BLaER1 (cell line): ENCODE results near the gene LSAMP.

Source experiments
- H3K27ac ChIP-seq: shearing (Covaris generic); formaldehyde crosslinking; 2 replicates; pipeline ENCODE4 v1.8.1; 2022
- H3K27me3 ChIP-seq: shearing (Covaris generic); formaldehyde crosslinking; 2 replicates; pipeline ENCODE4 v1.8.1; 2022
- H3K36me3 ChIP-seq: shearing (Covaris generic); formaldehyde crosslinking; 2 replicates; pipeline ENCODE4 v1.8.1; 2022
- H3K4me1 ChIP-seq: shearing (Covaris generic); formaldehyde crosslinking; 2 replicates; pipeline ENCODE4 v1.8.1; 2022
- H3K4me2 ChIP-seq: shearing (Covaris generic); formaldehyde crosslinking; 2 replicates; pipeline ENCODE4 v1.8.1; 2022
- H3K4me3 ChIP-seq: shearing (Covaris generic); formaldehyde crosslinking; 2 replicates; pipeline ENCODE4 v1.8.1; 2022
- H3K9ac ChIP-seq: shearing (Covaris generic); formaldehyde crosslinking; 2 replicates; pipeline ENCODE4 v1.8.1; 2022
- H3K9me3 ChIP-seq: shearing (Covaris generic); formaldehyde crosslinking; 2 replicates; pipeline ENCODE4 v1.8.1; 2022
- H4K20me1 ChIP-seq: shearing (Covaris generic); formaldehyde crosslinking; 2 replicates; pipeline ENCODE4 v1.8.1; 2022
- Cebpa-rat ChIP-seq: shearing (Covaris generic); IDR thresholded peaks from 2 replicates; pipeline ENCODE4 v1.8.1; 2022

LSAMP gene

GRCh38 chr3:116433552-116433951 is 11.7 kb downstream of the LSAMP start:
- no peaks in the 10 kb centered on the region for H3K4me1 ChIP-seq
- no peak overlapping the region for H3K27ac ChIP-seq
- no peak for TF ChIP-seq Cebpa-rat
- no peaks in the 10 kb centered on the region for H4K20me1 ChIP-seq
- no peak overlapping the region for H3K4me3 ChIP-seq
- H3K9ac ChIP-seq: no peak overlapping the region
- H3K9me3 ChIP-seq: no peaks in the 10 kb centered on the region
- no peak overlapping the region for H3K4me2 ChIP-seq
- no peaks in the 10 kb centered on the region for H3K27me3 ChIP-seq
- H3K36me3 ChIP-seq: no peaks in the 10 kb centered on the region

GRCh38 chr3:116432795-116433194 is 12.5 kb downstream of the LSAMP start:
- Histone ChIP-seq H4K20me1 (no peaks in the 10 kb centered on the region), H3K4me2 (no peak overlapping the region), H3K9ac (no peak overlapping the region), H3K9me3 (no peaks in the 10 kb centered on the region), H3K36me3 (no peaks in the 10 kb centered on the region), H3K27me3 (no peaks in the 10 kb centered on the region), H3K4me1 (no peaks in the 10 kb centered on the region), H3K4me3 (no peak overlapping the region), H3K27ac (no peak overlapping the region)
- TF ChIP-seq Cebpa-rat: no peak

- no peaks in the 10 kb centered on the region for H3K27me3 ChIP-seq
- no peak overlapping the region for H3K4me2 ChIP-seq
- no peak for TF ChIP-seq Cebpa-rat
- H3K36me3 ChIP-seq: no peaks in the 10 kb centered on the region
- no peak overlapping the region for H3K27ac ChIP-seq
- no peaks in the 10 kb centered on the region for H3K4me1 ChIP-seq
- H4K20me1 ChIP-seq: no peaks in the 10 kb centered on the region
- no peak overlapping the region for H3K9ac ChIP-seq
- H3K4me3 ChIP-seq: no peak overlapping the region
- H3K9me3 ChIP-seq: no peaks in the 10 kb centered on the region
Observed at GRCh38 chr3:116429479-116430269, 15.6 kb downstream of the LSAMP start.

GRCh38 chr3:116426036-116426435 is 19.3 kb downstream of the LSAMP start:
- TF ChIP-seq Cebpa-rat: no peak
- no peaks in the 10 kb centered on the region for H3K27me3 ChIP-seq
- no peaks in the 10 kb centered on the region for H4K20me1 ChIP-seq
- no peak overlapping the region for H3K4me2 ChIP-seq
- no peaks in the 10 kb centered on the region for H3K9me3 ChIP-seq
- no peak overlapping the region for H3K27ac ChIP-seq
- no peak overlapping the region for H3K4me3 ChIP-seq
- no peaks in the 10 kb centered on the region for H3K36me3 ChIP-seq
- H3K4me1 ChIP-seq: no peaks in the 10 kb centered on the region
- H3K9ac ChIP-seq: no peak overlapping the region

GRCh38 chr3:116425126-116425525 is 20.2 kb downstream of the LSAMP start:
- TF ChIP-seq Cebpa-rat: no peak
- Histone ChIP-seq H3K27me3 (no peaks in the 10 kb centered on the region), H3K36me3 (no peaks in the 10 kb centered on the region), H3K9me3 (no peaks in the 10 kb centered on the region), H4K20me1 (no peaks in the 10 kb centered on the region), H3K4me3 (no peak overlapping the region), H3K9ac (no peak overlapping the region), H3K4me2 (no peak overlapping the region), H3K4me1 (no peaks in the 10 kb centered on the region), H3K27ac (no peak overlapping the region)

- H3K9me3 ChIP-seq: no peaks in the 10 kb centered on the region
- no peaks in the 10 kb centered on the region for H3K4me1 ChIP-seq
- no peak overlapping the region for H3K9ac ChIP-seq
- H3K36me3 ChIP-seq: no peaks in the 10 kb centered on the region
- H3K27me3 ChIP-seq: no peaks in the 10 kb centered on the region
- no peak overlapping the region for H3K27ac ChIP-seq
- H3K4me2 ChIP-seq: no peak overlapping the region
- no peak for TF ChIP-seq Cebpa-rat
- no peak overlapping the region for H3K4me3 ChIP-seq
- H4K20me1 ChIP-seq: no peaks in the 10 kb centered on the region
Observed at GRCh38 chr3:116423945-116424344, 21.3 kb downstream of the LSAMP start.

GRCh38 chr3:116423374-116423773 is 21.9 kb downstream of the LSAMP start:
- Histone ChIP-seq H3K4me1 (no peaks in the 10 kb centered on the region), H3K9ac (no peak overlapping the region), H3K4me2 (no peak overlapping the region), H3K36me3 (no peaks in the 10 kb centered on the region), H3K4me3 (no peak overlapping the region), H4K20me1 (no peaks in the 10 kb centered on the region), H3K9me3 (no peaks in the 10 kb centered on the region), H3K27me3 (no peaks in the 10 kb centered on the region), H3K27ac (no peak overlapping the region)
- TF ChIP-seq Cebpa-rat: no peak

GRCh38 chr3:116417151-116417550 is 28.1 kb downstream of the LSAMP start:
- no peaks in the 10 kb centered on the region for H3K27me3 ChIP-seq
- H3K4me1 ChIP-seq: no peaks in the 10 kb centered on the region
- TF ChIP-seq Cebpa-rat: no peak
- no peaks in the 10 kb centered on the region for H4K20me1 ChIP-seq
- no peaks in the 10 kb centered on the region for H3K9me3 ChIP-seq
- no peak overlapping the region for H3K27ac ChIP-seq
- no peaks in the 10 kb centered on the region for H3K36me3 ChIP-seq
- no peak overlapping the region for H3K4me3 ChIP-seq
- H3K9ac ChIP-seq: no peak overlapping the region
- no peak overlapping the region for H3K4me2 ChIP-seq

GRCh38 chr3:116413319-116413718 is 32.0 kb downstream of the LSAMP start:
- Histone ChIP-seq H3K36me3 (no peaks in the 10 kb centered on the region), H3K27me3 (no peaks in the 10 kb centered on the region), H3K9ac (no peak overlapping the region), H3K4me2 (no peak overlapping the region), H4K20me1 (no peaks in the 10 kb centered on the region), H3K4me3 (no peak overlapping the region), H3K4me1 (no peaks in the 10 kb centered on the region), H3K27ac (no peak overlapping the region), H3K9me3 (no peaks in the 10 kb centered on the region)
- no peak for TF ChIP-seq Cebpa-rat

GRCh38 chr3:116408473-116408872 is 36.8 kb downstream of the LSAMP start:
- TF ChIP-seq Cebpa-rat: no peak; the same call in 1 of the 2 replicates
- Histone ChIP-seq H3K9ac (no peak overlapping the region), H3K27me3 (no peaks in the 10 kb centered on the region), H3K4me3 (no peak overlapping the region), H4K20me1 (no peaks in the 10 kb centered on the region), H3K9me3 (no peaks in the 10 kb centered on the region), H3K4me1 (no peaks in the 10 kb centered on the region), H3K36me3 (no peaks in the 10 kb centered on the region), H3K4me2 (no peak overlapping the region), H3K27ac (no peak overlapping the region)

GRCh38 chr3:116405231-116405630 is 40.1 kb downstream of the LSAMP start:
- Histone ChIP-seq H4K20me1 (no peaks in the 10 kb centered on the region), H3K9me3 (no peaks in the 10 kb centered on the region), H3K36me3 (no peaks in the 10 kb centered on the region), H3K4me2 (no peak overlapping the region), H3K4me1 (no peaks in the 10 kb centered on the region), H3K4me3 (no peak overlapping the region), H3K9ac (no peak overlapping the region), H3K27ac (no peak overlapping the region), H3K27me3 (no peaks in the 10 kb centered on the region)
- TF ChIP-seq Cebpa-rat: no peak
